Measurements from ENCODE around the gene AHRR. TPM values are rescaled to one million over a fixed set of nuclear protein-coding genes. Genes with fewer than 3 reads are reported as not detected.

Gene AHRR
- total RNA-seq, 1 donor from 2014 or later, result 1.4 TPM

DNA sequence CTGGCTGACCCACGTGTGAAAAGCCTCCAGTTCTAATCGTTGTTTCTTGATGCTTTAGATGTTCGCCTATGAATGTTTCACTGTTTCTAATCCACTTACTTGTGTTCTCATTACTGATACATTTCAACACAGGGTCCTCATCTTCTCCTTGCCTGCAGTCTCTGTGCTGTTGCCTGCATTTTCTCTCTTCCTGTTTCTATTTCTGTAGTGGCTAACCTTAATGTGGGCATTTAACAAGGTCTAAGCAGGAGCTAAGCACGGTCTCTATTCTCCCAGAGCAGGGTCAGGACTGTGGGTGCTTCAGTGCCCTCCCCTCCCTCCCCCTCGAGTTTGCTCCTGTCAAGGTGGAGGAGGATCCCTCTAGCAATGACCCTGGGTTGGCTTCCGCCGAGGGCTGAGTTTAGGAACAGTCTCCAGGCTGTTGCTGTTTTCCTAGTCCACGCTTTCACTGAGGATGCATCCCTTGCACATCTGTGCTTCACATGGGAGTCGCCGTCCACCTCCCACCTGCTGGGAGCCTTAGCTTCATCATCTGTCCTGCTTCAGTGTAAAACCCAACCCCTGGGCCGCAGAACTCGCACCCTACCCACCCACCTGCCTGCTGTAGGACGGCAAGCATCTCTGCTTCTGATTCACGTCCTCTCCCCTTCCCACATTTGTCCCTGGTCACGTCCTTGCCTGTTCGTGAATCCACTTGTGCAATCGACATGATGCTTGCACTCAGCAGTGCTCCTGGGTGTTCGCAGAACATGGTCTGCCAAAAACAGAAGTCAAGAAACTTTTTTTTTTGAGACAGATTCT, 119.1 kb downstream of the AHRR start:
- Histone ChIP-seq H3K9me3 (replicated peaks) (no peaks in the 10 kb centered on the region), H3K36me3 (no peaks in the 10 kb centered on the region), H3K4me1 (peaks cover 26% of the 10 kb centered on the region), H3K27me3 (ENCODE audit: low read depth) (no peaks in the 10 kb centered on the region), H3K4me3 (no peak overlapping the region), H3K27ac (replicated peaks) (no peak overlapping the region)
- no peak for DNase-seq
- intact Hi-C loops (cut with micrococcal nuclease), result no loop called here
- TF ChIP-seq, protein P1, sequence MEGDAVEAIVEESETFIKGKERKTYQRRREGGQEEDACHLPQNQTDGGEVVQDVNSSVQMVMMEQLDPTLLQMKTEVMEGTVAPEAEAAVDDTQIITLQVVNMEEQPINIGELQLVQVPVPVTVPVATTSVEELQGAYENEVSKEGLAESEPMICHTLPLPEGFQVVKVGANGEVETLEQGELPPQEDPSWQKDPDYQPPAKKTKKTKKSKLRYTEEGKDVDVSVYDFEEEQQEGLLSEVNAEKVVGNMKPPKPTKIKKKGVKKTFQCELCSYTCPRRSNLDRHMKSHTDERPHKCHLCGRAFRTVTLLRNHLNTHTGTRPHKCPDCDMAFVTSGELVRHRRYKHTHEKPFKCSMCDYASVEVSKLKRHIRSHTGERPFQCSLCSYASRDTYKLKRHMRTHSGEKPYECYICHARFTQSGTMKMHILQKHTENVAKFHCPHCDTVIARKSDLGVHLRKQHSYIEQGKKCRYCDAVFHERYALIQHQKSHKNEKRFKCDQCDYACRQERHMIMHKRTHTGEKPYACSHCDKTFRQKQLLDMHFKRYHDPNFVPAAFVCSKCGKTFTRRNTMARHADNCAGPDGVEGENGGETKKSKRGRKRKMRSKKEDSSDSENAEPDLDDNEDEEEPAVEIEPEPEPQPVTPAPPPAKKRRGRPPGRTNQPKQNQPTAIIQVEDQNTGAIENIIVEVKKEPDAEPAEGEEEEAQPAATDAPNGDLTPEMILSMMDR (IDR thresholded peaks at IDR 0.05; ENCODE audit: borderline replicate concordance), result no peak

DNA sequence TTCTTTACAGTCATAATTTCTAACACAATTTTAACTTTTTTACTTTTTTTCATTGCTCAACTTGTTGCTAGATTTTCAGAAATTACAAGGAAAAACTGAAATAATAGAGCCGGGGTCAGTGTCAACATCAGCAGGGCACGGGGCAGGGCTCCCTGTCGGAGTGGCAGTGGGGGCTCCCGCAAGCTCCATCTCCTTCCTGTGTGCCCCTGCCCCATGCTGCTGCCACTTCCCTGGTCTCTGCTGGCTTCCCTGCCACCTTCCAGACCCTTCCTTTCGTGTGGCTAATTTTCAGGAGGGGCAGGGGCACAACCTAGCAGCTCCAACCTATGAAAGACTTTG, 120.5 kb downstream of the AHRR start:
- DNase-seq, result no peak
- intact Hi-C loops (cut with micrococcal nuclease), result no loop called here
- TF ChIP-seq, protein P1 (IDR thresholded peaks at IDR 0.05; ENCODE audit: borderline replicate concordance), result no peak
- Histone ChIP-seq H3K9me3 (replicated peaks) (no peaks in the 10 kb centered on the region), H3K4me3 (peak overlapping the region; percentile 92), H3K27ac (replicated peaks) (no peak overlapping the region), H3K27me3 (ENCODE audit: low read depth) (no peaks in the 10 kb centered on the region), H3K4me1 (peaks cover 26% of the 10 kb centered on the region), H3K36me3 (peaks cover 2% of the 10 kb centered on the region)

DNA sequence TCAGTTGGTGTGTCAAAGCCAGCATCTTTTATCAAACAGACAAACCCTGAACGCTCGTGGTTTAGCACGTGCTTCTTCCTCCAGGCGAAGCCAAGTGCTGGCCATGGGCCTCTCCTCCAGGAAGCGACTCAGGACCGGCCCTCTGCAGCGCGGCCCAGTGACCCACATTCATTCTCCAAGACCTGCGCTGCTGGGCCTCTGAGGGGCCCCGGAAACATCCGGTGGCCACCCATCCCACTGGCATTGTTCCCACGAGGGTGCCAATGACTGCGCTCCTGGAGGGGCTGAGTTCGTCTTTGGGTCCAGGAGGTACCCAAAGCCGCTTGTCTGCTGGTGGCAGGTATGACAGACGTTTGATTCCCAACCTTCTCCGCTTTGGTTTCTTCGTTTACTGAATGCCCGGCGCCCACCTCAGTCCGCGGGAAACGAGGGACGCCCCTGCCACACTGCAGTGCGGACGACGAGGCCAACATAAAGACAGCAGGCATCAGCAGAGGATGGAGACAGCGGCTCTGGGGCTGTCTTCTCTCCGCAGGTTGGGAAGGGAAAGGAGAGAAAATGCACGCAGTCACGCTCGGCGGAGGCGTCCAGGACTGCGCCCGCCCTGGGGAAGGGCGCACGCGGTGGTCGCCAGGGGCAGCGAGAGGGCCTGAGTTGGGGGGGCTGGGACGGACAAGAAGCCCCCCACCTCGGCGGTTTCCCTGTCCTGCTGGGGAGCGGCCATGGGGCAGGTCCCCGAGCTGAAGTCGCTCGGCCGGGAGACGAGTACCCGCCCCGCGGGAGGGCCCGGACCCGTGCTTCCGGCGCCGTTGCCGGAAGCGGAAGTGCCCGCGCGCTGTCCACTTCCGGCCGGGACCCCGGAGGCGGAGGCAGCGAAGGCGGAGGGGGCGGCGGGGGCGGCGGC, 121.1 kb downstream of the AHRR start, which contains the start of gene EXOC3:
Gene EXOC3, plus strand, starts transcription at position 842 of the 904 bp plus-strand sequence. CDS start 3,030 bp downstream, outside the sequence.
- Histone ChIP-seq H3K27ac (replicated peaks) (peak within 1 kb of the TSS; percentile 90), H3K9me3 (replicated peaks) (no peaks in the 10 kb centered on the region), H3K27me3 (ENCODE audit: low read depth) (no peaks in the 10 kb centered on the region), H3K4me3 (peak within 1 kb of the TSS; percentile 92), H3K4me1 (peaks cover 26% of the 10 kb centered on the region), H3K36me3 (peaks cover 8% of the 10 kb centered on the region)
- intact Hi-C loops (cut with micrococcal nuclease), result no loop called here
- TF ChIP-seq, protein P1 (IDR thresholded peaks at IDR 0.05; ENCODE audit: borderline replicate concordance), result no peak
- DNase-seq, result peak; percentile 77

DNA sequence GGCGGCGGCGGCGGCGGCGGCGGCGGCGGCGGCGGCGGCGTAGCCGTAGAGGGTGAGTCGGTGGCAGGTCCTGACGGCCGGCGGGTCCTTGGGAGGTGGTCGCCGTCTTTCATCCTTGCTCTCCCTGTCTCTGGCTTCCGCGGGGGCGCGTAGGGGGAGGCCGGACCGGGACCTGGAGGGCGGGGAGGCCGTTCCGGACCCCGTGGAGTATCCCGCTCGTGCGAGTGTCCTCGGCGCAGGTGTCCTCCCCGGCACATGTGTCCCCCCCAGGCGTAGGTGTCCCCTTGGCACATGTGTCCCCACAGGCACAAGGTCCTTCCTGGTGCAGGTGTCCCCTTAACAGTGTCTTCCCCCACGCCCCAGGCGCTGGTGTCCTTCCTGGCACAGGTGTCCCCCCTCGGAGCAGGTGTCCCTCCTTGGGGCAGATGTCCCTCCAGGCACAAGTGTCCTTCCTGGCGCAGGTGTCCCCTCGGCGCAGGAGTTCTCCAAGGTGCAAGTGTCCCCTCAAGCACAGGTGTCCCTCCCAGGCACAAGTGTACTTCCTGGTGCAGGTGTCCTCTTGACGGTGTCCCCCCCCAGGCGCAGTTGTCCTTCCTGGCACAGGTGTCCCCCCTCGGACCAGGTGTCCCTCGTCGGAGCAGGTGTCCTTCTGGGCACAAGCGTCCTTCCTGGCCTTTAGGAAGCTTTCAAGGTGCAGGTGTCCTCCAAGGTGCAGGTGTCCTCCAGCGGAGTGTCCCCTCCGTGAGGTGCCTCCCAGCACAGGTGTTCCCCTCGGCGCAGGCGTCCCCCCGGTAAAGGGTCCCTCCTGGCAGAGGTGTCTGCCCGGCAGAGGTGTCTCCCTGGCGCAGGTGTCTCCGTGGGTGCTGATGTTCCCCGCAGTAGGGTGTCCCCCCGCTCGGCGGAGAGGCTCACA, 122.0 kb downstream of the AHRR start:
- intact Hi-C loops (cut with micrococcal nuclease), result no loop called here
- Histone ChIP-seq H3K27ac (replicated peaks) (peak overlapping the region; percentile 90), H3K9me3 (replicated peaks) (no peaks in the 10 kb centered on the region), H3K4me3 (peak overlapping the region; percentile 92), H3K36me3 (peaks cover 17% of the 10 kb centered on the region), H3K4me1 (peaks cover 30% of the 10 kb centered on the region), H3K27me3 (ENCODE audit: low read depth) (no peaks in the 10 kb centered on the region)
- DNase-seq, result peak; percentile 7
- TF ChIP-seq, protein P1 (IDR thresholded peaks at IDR 0.05; ENCODE audit: borderline replicate concordance), result no peak

DNA sequence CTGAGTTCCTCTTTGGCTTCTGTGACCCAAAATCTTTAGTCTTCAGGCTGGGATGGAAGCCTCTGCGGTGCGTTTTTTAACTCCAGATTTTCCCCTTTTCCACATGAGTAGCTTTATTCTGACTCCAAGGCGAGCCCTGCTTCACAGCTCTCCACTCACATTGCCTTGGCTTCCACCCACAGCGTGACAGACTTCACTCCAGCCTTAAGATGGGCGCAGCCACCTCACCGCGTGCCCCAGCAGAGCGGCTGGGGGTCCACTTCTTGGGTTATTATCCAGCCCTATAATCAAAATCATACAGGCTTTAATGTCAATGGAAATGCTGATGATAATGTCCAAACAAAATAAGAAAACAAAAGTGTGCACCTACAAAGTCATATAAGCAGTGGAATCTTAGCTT, 122.7 kb downstream of the AHRR start:
- peak overlapping the region; percentile 92 for H3K4me3 ChIP-seq
- H3K27ac ChIP-seq (replicated peaks), result no peak overlapping the region
- peak; percentile 7 for DNase-seq
- H3K4me1 ChIP-seq, result peaks cover 32% of the 10 kb centered on the region
- peaks cover 24% of the 10 kb centered on the region for H3K36me3 ChIP-seq
- intact Hi-C loops (cut with micrococcal nuclease), result no loop called here
- H3K9me3 ChIP-seq (replicated peaks), result no peaks in the 10 kb centered on the region
- no peaks in the 10 kb centered on the region for H3K27me3 ChIP-seq (ENCODE audit: low read depth)
- TF ChIP-seq, protein P1 (IDR thresholded peaks at IDR 0.05; ENCODE audit: borderline replicate concordance), result no peak
